ENCODE results near the gene PCGF6.

PCGF6 gene

GRCh38 chr10:103327906-103328305 is 23.0 kb downstream of the PCGF6 start:
- in situ Hi-C loops (cut with MboI; ENCODE audit: low sequenced_read_pairs) = no loop called here

- in situ Hi-C loops (cut with MboI; ENCODE audit: low sequenced_read_pairs) = no loop called here
Measured at GRCh38 chr10:103316087-103316486, 34.9 kb downstream of the PCGF6 start.

GRCh38 chr10:103310197-103310596 is 40.7 kb downstream of the PCGF6 start:
- in situ Hi-C loops (cut with MboI; ENCODE audit: low sequenced_read_pairs) = no loop called here

DNA sequence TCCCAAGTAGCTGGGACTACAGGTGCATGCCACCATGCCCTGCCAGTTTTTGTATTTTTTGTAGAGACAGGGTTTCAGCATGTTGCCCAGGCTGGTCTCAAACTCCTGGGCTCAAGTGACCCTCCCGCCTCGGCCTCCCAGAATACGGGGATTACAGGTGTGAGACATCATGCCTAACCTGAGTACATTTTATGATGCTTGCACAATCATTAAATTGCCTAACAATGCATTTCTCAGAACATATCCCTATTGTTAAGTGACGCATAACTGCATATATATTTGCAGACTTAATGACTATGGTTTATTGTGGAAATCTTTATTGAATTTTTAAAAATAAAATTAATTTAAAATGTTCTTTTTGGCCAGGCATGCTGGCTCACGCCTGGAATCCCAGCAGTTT is 43.3 kb downstream of the PCGF6 start:
- in situ Hi-C loops (cut with MboI; ENCODE audit: low sequenced_read_pairs) = no loop called here

DNA sequence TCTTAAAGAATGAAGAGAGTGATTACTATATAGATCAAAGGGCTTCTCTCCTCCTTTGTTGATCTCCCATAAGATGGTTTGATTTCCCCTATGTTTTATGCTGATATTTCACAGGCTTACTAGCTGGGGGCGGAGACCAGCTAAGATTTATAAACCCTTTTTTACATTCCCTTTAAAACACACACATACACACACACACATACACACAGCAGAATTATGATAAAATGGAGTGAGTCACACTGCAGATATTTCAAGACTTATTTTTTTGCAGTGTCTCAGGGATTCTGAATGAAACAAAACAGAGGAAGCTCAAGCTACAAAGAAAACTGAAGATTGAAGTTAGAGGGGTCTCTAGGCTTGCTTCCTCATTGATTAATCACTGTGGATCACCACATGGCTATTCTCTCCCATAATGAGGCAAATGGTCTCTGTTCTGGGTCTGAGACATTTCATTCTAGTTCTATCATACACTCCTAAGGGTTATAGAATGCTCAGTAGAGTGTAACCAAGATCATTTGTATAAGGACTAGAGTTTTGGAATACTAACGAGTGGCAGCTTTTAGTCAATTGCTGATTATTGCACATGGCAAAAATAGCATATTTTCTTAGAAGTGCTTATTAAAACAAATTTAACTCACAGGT is 55.4 kb downstream of the PCGF6 start:
- in situ Hi-C loops (cut with MboI; ENCODE audit: low sequenced_read_pairs) = no loop called here

DNA sequence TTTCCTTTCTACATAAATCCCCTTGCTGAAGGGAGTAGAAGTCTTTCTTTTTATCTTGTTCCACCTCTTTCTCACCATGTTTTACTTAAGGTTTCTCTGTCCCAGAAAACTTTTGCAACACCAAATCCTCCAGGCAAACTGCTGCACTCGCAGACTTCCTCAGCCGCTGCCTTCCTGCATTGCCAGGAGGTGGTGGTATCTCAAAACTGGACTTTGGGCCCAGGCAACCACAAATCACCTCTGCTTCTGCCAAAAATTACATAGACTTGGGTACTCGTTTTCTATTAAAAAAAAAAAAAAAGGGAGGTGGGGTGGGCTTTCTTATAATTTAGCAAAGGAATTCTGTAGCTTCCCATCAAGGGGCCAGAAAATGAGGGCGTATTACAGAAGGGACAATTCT is 59.4 kb downstream of the PCGF6 start:
- in situ Hi-C loops (cut with MboI; ENCODE audit: low sequenced_read_pairs) = no loop called here

GRCh38 chr10:103287992-103288391 is 62.9 kb downstream of the PCGF6 start:
- in situ Hi-C loops (cut with MboI; ENCODE audit: low sequenced_read_pairs) = no loop called here

DNA sequence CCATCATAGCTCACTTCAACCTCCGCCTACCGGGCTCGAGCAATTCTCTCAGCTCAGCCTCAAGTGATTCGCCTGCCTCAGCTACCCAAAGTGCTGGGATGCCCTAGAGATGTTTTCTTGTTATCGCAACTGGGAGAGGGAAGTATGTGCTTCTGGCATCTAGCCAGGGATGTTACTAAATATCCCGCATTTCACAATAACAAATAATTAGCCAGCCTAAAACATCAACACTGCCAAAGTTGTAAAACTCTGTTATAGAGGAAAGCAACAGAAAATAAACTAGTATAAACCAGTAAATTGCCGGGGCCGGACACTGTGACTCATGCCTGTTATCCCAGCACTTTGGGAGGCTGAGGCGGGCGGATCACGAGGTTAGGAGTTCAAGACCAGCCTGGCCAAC is 66.8 kb downstream of the PCGF6 start:
- in situ Hi-C loops (cut with MboI; ENCODE audit: low sequenced_read_pairs) = no loop called here

- in situ Hi-C loops (cut with MboI; ENCODE audit: low sequenced_read_pairs) = no loop called here
Measured at GRCh38 chr10:103282961-103283360, 68.0 kb downstream of the PCGF6 start.

- in situ Hi-C loops (cut with MboI; ENCODE audit: low sequenced_read_pairs) = no loop called here
Measured at GRCh38 chr10:103281753-103282152, 69.2 kb downstream of the PCGF6 start.

GRCh38 chr10:103280506-103280905 is 70.4 kb downstream of the PCGF6 start:
- in situ Hi-C loops (cut with MboI; ENCODE audit: low sequenced_read_pairs) = no loop called here

GRCh38 chr10:103280031-103280430 is 70.9 kb downstream of the PCGF6 start:
- in situ Hi-C loops (cut with MboI; ENCODE audit: low sequenced_read_pairs) = no loop called here

DNA sequence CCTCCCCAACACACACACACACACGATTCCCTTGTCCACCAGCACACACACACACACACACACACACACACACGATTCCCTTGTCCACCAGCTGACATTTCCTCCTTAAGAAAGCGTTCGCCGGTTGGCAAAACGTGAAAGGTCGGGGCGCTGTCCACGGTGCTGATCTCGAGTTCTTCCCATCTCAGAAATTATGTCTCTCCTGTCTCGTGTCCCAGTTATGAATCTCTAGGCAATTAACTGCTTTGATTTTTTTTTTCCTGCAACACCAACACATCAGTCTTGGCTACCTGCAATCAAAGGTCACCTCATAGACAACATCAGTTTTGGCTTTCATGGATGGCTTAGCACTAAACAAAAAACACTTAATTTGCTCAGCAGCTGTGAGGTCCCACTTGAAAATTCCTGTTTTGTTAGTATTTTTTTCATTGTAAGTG is 72.1 kb downstream of the PCGF6 start:
- in situ Hi-C loops (cut with MboI; ENCODE audit: low sequenced_read_pairs) = no loop called here

- in situ Hi-C loops (cut with MboI; ENCODE audit: low sequenced_read_pairs) = no loop called here
Measured at GRCh38 chr10:103278537-103278823, 72.5 kb downstream of the PCGF6 start.

DNA sequence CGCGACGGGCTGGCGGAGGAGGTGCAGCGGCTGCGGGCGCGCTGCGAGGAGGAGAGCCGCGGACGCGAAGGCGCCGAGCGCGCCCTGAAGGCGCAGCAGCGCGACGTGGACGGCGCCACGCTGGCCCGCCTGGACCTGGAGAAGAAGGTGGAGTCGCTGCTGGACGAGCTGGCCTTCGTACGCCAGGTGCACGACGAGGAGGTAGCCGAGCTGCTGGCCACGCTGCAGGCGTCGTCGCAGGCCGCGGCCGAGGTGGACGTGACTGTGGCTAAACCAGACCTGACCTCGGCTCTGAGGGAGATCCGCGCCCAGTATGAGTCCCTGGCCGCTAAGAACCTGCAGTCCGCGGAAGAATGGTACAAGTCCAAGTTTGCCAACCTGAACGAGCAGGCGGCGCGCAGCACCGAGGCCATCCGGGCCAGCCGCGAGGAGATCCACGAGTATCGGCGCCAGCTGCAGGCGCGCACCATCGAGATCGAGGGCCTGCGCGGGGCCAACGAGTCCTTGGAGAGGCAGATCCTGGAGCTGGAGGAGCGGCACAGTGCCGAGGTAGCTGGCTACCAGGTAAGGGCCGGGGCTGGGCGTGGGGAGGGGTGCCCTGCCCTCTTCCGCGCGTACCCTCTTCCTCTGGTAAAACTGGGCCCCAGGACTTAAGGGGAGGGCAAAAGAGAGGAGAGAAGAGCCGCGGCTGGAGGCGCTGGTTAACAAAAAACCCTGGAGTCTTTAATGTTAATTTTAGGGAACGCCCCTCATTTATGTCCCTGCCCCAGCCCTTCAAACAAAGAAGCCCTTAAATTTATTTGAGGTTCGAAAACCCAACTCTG is 73.0 kb downstream of the PCGF6 start:
- in situ Hi-C loops (cut with MboI; ENCODE audit: low sequenced_read_pairs) = no loop called here

DNA sequence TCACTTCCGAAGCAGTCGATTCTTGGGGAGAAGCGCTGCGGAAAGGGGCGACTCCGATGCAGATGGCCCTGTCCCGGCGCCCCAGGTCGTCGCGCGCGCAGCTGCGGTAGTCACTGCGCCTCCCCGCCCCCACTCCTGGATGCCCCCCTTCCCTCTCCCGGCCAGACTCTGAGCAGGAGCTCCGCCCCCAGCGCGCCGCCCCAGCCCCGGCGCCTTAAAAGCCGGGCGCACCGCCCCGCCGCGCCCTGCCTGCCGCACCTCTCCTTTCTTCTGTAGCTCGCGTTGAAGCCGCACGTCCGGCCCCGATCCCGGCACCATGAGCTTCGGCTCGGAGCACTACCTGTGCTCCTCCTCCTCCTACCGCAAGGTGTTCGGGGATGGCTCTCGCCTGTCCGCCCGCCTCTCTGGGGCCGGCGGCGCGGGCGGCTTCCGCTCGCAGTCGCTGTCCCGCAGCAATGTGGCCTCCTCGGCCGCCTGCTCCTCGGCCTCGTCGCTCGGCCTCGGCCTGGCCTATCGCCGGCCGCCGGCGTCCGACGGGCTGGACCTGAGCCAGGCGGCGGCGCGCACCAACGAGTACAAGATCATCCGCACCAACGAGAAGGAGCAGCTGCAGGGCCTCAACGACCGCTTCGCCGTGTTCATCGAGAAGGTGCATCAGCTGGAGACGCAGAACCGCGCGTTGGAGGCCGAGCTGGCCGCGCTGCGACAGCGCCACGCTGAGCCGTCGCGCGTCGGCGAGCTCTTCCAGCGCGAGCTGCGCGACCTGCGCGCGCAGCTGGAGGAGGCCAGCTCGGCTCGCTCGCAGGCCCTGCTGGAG is 73.8 kb downstream of the PCGF6 start, which contains the start of gene INA:
Gene INA (plus strand): TSS at position 243 of the 817 bp plus-strand sequence. CDS start 74 bp downstream, at position 317.
- in situ Hi-C loops (cut with MboI; ENCODE audit: low sequenced_read_pairs) = no loop called here

DNA sequence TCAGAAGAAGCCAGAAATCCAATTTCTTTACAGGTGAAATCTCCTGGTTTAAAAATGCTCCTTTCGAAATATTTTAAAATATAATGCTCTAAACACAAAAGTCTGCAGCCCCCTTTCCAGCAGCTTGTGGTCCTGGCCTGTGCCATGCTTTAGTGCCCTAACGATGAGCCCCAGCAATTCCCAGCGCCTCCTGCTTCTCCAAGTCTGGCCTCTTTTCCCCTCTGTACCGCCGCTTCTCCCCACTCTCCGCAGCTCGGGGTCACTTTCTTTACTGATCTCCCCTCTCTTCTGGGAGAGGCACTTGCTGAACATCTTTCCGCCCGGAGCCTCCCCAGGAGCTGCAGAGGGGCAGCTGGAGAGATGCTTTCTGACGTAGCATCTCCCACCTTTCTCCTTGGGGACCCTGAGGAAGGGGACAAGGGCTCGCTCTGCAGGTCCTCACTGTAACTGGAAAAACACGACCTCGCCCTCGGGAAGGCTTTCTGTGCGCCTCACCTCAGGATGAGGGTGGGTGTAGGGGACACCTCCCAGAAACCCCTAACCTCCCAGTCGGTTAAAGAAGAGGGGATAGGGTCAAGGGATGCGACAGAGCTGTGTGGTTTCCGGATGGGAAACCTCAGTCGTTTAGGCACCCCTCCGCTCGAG is 74.6 kb downstream of the PCGF6 start:
- in situ Hi-C loops (cut with MboI; ENCODE audit: low sequenced_read_pairs) = no loop called here

- in situ Hi-C loops (cut with MboI; ENCODE audit: low sequenced_read_pairs) = no loop called here
Measured at GRCh38 chr10:103273041-103273441, 77.9 kb downstream of the PCGF6 start.

GRCh38 chr10:103265717-103266329 is 85.1 kb downstream of the PCGF6 start:
- in situ Hi-C loops (cut with MboI; ENCODE audit: low sequenced_read_pairs) = no loop called here

GRCh38 chr10:103262229-103262628 is 88.7 kb downstream of the PCGF6 start:
- in situ Hi-C loops (cut with MboI; ENCODE audit: low sequenced_read_pairs) = no loop called here

DNA sequence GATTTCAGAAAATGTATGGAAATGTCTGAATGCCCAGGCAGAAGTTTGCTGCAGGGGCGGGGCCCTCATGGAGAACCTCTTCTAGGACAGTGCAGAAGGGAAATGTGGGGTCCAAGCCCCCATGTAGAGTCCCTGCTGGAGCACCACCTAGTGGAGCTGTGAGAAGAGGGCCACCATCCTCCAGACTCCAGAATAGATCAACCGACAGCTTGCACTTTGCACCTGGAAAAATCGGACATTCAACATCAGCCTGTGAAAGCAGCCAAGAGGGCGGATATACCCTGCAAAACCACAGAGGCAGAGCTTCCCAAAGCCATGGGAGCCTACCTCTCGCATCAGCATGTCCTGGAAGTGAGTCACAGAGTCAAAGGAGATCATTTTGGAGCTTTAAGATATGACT is 91.0 kb downstream of the PCGF6 start:
- in situ Hi-C loops (cut with MboI; ENCODE audit: low sequenced_read_pairs) = no loop called here
